HEK293 (cell line): ENCODE measurements around the gene LCN10.

ENCODE experiments used
- CTCF ChIA-PET: fragments of 350-600 bp; formaldehyde crosslinking; extraction: SDS; loops from one replicate; lab custom pipeline; 2021; ENCODE audit warnings: antibody characterized with exemption; lab: Yijun Ruan, JAX
- POLR2A ChIA-PET: fragments of 300-600 bp; formaldehyde crosslinking; extraction: SDS; loops from one replicate; lab custom pipeline; 2020; ENCODE audit warnings: antibody characterized with exemption, inconsistent platforms; lab: Yijun Ruan, JAX
- H3K27ac ChIP-seq: fragments of 200-500 bp; sonication (Bioruptor generic); 2 replicates; pipeline ENCODE4 v1.5.1; 2014; ENCODE audit warnings: low read depth, low read length, control low read depth, inconsistent platforms; ENCODE audit errors: extremely low read depth
- H3K36me3 ChIP-seq, 2 experiments: fragments of 200-500 bp in 1 of 2; sonication (Bioruptor generic) in 1 of 2; 1 replicate in 1 of 2; 2 replicates in 1 of 2; pipeline ENCODE4 v1.5.1; 2014 to 2017; ENCODE audit warnings: inconsistent platforms in 2 of 2, low read length in 2 of 2; ENCODE audit not compliant: control insufficient read depth in 2 of 2, insufficient read depth in 1 of 2
- H3K4me1 ChIP-seq: fragments of 200-500 bp; sonication (Bioruptor generic); 2 replicates; pipeline ENCODE4 v1.5.1; 2014; ENCODE audit warnings: mild to moderate bottlenecking, low read length, inconsistent platforms; ENCODE audit not compliant: control insufficient read depth, insufficient read depth
- H3K4me3 ChIP-seq: 2 replicates; pipeline ENCODE4 v1.5.1; 2011; ENCODE audit warnings: low read depth, mild to moderate bottlenecking, control low read depth, low read length, moderate library complexity
- H3K9me3 ChIP-seq: fragments of 200-500 bp; sonication (Bioruptor generic); 2 replicates; pipeline ENCODE4 v1.5.1; 2014; ENCODE audit warnings: low read depth, low read length, inconsistent platforms; ENCODE audit not compliant: control insufficient read depth, insufficient read depth
- KLF7 ChIP-seq: fragments of 450-650 bp; formaldehyde crosslinking; IDR thresholded peaks from 2 replicates; pipeline ENCODE4 v1.5.1; 2016; ENCODE audit warnings: missing biosample characterization, missing genetic modification characterization, borderline replicate concordance
- OSR2 ChIP-seq: fragments of 450-650 bp; formaldehyde crosslinking; IDR thresholded peaks from 2 replicates; pipeline ENCODE4 v1.5.1; 2016; ENCODE audit warnings: missing biosample characterization, missing genetic modification characterization
- PATZ1 ChIP-seq: fragments of 450-650 bp; formaldehyde crosslinking; IDR thresholded peaks from 2 replicates; pipeline ENCODE4 v1.5.1; 2016; ENCODE audit warnings: missing biosample characterization, missing genetic modification characterization
- PRDM4 ChIP-seq: fragments of 450-650 bp; formaldehyde crosslinking; IDR thresholded peaks from 2 replicates; pipeline ENCODE4 v1.5.1; 2017; ENCODE audit warnings: missing biosample characterization, missing genetic modification characterization
- YY1 ChIP-seq: fragments of 450-650 bp; formaldehyde crosslinking; IDR thresholded peaks from 2 replicates; pipeline ENCODE4 v1.5.1; 2018; ENCODE audit warnings: missing biosample characterization, missing genetic modification characterization
- ZFP41 ChIP-seq: fragments of 450-650 bp; formaldehyde crosslinking; IDR thresholded peaks from 2 replicates; pipeline ENCODE4 v1.5.1; 2016; ENCODE audit warnings: missing biosample characterization, missing genetic modification characterization, borderline replicate concordance
- ZNF10 ChIP-seq: fragments of 450-650 bp; formaldehyde crosslinking; IDR thresholded peaks from 2 replicates; pipeline ENCODE4 v1.5.1; 2017; ENCODE audit warnings: missing biosample characterization, missing genetic modification characterization
- ZNF148 ChIP-seq: fragments of 450-650 bp; formaldehyde crosslinking; IDR thresholded peaks from 2 replicates; pipeline ENCODE4 v1.5.0; 2017; ENCODE audit warnings: missing biosample characterization, missing genetic modification characterization, borderline replicate concordance
- ZNF350 ChIP-seq: fragments of 450-650 bp; formaldehyde crosslinking; IDR thresholded peaks from 2 replicates; pipeline ENCODE4 v1.5.0; 2017; ENCODE audit warnings: missing biosample characterization, mild to moderate bottlenecking, missing genetic modification characterization
- ZNF416 ChIP-seq: fragments of 450-650 bp; formaldehyde crosslinking; IDR thresholded peaks from 2 replicates; pipeline ENCODE4 v1.5.1; 2016; ENCODE audit warnings: missing biosample characterization, missing genetic modification characterization
- ZNF660 ChIP-seq: fragments of 450-650 bp; IDR thresholded peaks from 2 replicates; pipeline ENCODE4 v1.5.1; 2018; ENCODE audit warnings: missing biosample characterization, mild to moderate bottlenecking, missing genetic modification characterization
- ZNF664 ChIP-seq: fragments of 450-650 bp; formaldehyde crosslinking; IDR thresholded peaks from 2 replicates; pipeline ENCODE4 v1.5.1; 2016; ENCODE audit warnings: missing biosample characterization, missing genetic modification characterization
- ZNF776 ChIP-seq: fragments of 450-650 bp; formaldehyde crosslinking; IDR thresholded peaks from 2 replicates; pipeline ENCODE4 v1.5.0; 2017; ENCODE audit warnings: missing biosample characterization, missing genetic modification characterization, borderline replicate concordance
- ZNF777 ChIP-seq: fragments of 450-650 bp; formaldehyde crosslinking; IDR thresholded peaks from 2 replicates; pipeline ENCODE4 v1.5.1; 2017; ENCODE audit warnings: missing biosample characterization, missing genetic modification characterization, borderline replicate concordance
- ZSCAN16 ChIP-seq: fragments of 450-650 bp; formaldehyde crosslinking; IDR thresholded peaks from 2 replicates; pipeline ENCODE4 v1.5.1; 2016; ENCODE audit warnings: missing biosample characterization, missing genetic modification characterization
- TF ChIP-seq, protein P1 (sequence below): fragments of 450-650 bp; formaldehyde crosslinking; IDR thresholded peaks from 2 replicates; pipeline ENCODE4 v1.5.1; 2017; ENCODE audit warnings: missing biosample characterization, mild to moderate bottlenecking, missing genetic modification characterization, moderate library complexity
- TF ChIP-seq, protein P2 (sequence below): fragments of 450-650 bp; formaldehyde crosslinking; IDR thresholded peaks from 2 replicates; pipeline ENCODE4 v1.5.1; 2016; ENCODE audit warnings: missing biosample characterization, missing genetic modification characterization

LCN10 gene

DNA sequence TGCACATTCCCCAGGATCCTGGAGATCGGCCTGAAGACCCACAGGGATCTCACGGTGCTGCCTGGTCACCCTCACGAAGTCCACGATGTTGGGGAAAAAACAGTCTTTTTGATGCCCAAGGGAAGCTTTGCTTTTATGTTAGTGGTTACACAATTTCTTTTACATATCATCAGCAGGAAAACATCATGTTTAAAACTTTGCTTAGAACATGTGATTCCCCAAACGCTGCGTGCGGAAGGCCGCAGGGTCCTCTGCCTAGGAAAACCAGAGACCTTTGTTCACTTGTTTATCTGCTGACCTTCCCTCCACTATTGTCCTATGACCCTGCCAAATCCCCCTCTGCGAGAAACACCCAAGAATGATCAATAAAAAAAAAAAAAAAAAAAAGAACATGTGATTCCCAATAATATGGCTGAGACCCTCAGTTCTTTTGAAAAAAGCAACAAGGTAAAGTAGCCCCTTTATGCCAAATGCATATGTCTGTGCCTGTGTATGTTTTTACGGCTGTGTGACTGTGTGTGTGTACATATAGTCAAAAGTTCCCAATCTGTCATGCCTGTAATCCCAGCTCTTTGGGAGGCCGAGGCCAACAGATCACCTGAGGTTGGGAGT lies 44.0 kb downstream of the LCN10 start:
- TF ChIP-seq ZNF777 (tag by site-specific recombination) (no peak), PRDM4 (tag by site-specific recombination) (no peak)
- no peak overlapping the region for H3K4me3 ChIP-seq
- H3K36me3 ChIP-seq, result no peaks in the 10 kb centered on the region
- no peaks in the 10 kb centered on the region for H3K4me1 ChIP-seq
- CTCF ChIA-PET, result interaction anchor here (0.9 to 3.0 kb wide), 3 partner anchors 26 to 348 kb away, joined by 3 to 18 read pairs (median 5); no protein-coding TSS in a partner anchor
- POLR2A ChIA-PET, result interaction anchor here (0.7 to 1.0 kb wide), 2 partner anchors 20 to 29 kb away, joined by 3 to 4 read pairs; no protein-coding TSS in a partner anchor
- no peaks in the 10 kb centered on the region for H3K9me3 ChIP-seq
- H3K27ac ChIP-seq, result no peak overlapping the region

GRCh38 chr9:136697821-136698526 lies 44.8 kb downstream of the LCN10 start:
- Histone ChIP-seq H3K4me1 (no peaks in the 10 kb centered on the region), H3K9me3 (no peaks in the 10 kb centered on the region), H3K36me3 (no peaks in the 10 kb centered on the region), H3K27ac (no peak overlapping the region), H3K4me3 (no peak overlapping the region)
- ChIA-PET CTCF (interaction anchor here (0.6 to 3.0 kb wide), 5 partner anchors 13 to 349 kb away, joined by 3 to 18 read pairs (median 3); no protein-coding TSS in a partner anchor), POLR2A (interaction anchor here (0.6 to 1.0 kb wide), 3 partner anchors 21 to 46 kb away, joined by 4 to 6 read pairs (median 4); no protein-coding TSS in a partner anchor)
- TF ChIP-seq ZNF148 (tag by site-specific recombination) (no peak), ZNF10 (tag by site-specific recombination) (no peak), KLF7 (tag by site-specific recombination) (no peak), ZFP41 (no peak), ZSCAN16 (tag by site-specific recombination) (no peak), ZNF664 (no peak), YY1 (no peak), ZNF660 (tag by site-specific recombination) (no peak), PATZ1 (tag by site-specific recombination) (no peak), ZNF776 (no peak), OSR2 (tag by site-specific recombination) (no peak), ZNF350 (tag by site-specific recombination) (no peak), ZNF416 (no peak)
- TF ChIP-seq, protein P1, sequence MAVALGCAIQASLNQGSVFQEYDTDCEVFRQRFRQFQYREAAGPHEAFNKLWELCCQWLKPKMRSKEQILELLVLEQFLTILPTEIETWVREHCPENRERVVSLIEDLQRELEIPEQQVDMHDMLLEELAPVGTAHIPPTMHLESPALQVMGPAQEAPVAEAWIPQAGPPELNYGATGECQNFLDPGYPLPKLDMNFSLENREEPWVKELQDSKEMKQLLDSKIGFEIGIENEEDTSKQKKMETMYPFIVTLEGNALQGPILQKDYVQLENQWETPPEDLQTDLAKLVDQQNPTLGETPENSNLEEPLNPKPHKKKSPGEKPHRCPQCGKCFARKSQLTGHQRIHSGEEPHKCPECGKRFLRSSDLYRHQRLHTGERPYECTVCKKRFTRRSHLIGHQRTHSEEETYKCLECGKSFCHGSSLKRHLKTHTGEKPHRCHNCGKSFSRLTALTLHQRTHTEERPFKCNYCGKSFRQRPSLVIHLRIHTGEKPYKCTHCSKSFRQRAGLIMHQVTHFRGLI (tag by site-specific recombination), result no peak
- TF ChIP-seq, protein P2, sequence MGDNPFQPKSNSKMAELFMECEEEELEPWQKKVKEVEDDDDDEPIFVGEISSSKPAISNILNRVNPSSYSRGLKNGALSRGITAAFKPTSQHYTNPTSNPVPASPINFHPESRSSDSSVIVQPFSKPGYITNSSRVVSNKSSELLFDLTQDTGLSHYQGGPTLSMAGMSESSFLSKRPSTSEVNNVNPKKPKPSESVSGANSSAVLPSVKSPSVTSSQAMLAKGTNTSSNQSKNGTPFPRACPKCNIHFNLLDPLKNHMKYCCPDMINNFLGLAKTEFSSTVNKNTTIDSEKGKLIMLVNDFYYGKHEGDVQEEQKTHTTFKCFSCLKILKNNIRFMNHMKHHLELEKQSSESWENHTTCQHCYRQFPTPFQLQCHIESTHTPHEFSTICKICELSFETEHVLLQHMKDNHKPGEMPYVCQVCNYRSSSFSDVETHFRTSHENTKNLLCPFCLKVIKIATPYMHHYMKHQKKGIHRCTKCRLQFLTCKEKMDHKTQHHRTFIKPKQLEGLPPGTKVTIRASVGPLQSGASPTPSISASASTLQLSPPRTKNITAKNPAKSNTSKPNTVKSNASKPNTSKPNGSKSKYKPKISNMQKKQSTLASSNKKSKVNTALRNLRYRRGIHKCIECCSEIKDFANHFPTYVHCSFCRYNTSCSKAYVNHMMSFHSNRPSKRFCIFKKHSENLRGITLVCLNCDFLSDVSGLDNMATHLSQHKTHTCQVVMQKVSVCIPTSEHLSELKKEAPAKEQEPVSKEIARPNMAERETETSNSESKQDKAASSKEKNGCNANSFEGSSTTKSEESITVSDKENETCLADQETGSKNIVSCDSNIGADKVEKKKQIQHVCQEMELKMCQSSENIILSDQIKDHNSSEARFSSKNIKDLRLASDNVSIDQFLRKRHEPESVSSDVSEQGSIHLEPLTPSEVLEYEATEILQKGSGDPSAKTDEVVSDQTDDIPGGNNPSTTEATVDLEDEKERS (tag by site-specific recombination), result no peak
